ENCODE data around the gene ABHD12.

ABHD12 gene

DNA sequence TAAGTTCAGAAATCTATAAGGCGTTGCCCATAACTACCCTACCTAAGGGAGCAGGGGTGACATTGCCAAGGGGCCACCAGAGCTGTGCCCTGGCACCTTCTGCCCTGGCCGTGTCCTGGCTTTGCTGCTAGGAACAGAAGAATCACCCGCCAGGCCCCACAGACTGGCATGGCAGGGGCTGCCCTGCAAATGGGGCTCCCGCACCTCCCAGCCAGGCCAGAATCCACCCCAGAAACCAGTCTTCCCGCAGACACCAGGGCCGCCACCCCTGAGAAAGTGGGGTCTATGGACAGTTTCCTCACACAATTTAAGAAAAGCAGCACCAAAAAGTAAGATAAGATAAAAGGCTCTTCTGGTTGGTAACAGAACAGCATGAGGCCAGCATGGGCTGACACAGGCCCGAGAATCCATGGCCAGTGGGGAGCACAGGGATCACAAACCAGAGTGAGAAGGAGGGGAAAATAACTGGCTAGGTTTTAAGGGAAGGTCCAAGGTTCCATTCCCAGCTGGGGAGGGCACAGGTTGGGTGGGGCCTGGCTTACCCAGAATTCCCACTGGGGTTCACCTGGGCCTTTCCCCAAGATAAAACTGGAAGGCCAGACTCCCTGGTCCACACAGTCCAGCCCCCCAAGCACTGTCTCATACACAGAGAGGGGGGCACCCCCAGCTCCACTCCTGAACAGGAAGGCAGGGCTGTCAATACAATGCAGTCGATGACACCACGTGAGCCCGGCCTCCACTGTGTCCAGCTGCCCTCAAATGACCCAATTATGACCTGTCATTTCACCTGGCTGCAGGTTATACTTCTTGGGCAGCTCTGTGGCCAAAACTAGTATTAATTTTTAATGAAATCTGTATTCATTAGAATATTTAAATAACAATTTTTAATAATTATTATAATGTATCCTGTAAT lies 83.4 kb downstream of the ABHD12 start:
- DNase-seq (ENCODE audit: low spot score), result no peak

DNA sequence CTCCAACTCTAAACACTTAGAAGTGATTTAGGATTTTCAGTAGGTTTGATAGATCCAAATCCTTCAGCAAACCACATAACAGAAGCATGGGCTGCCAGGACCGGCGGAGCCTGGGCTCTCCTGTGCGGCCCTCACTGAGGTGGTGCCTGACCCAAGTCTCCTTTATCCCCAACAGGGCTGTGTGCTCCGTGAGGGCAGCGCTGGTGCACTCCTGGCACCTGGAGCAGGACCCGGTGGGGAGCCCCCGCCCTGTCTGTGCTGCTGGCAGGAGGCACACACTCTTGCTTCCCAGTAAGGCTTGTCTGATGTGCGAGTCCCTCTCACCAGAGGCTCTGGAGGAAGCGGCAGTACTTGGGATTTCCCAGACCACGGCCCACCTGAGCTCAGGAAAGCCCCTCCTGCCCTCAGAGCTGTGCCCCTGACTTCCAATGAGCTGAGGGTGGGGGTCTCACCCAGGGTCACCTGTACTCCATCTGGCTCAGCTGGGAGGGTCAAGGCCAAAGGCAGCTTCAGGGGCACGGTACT lies 86.5 kb downstream of the ABHD12 start:
- no peak for DNase-seq (ENCODE audit: low spot score)

DNA sequence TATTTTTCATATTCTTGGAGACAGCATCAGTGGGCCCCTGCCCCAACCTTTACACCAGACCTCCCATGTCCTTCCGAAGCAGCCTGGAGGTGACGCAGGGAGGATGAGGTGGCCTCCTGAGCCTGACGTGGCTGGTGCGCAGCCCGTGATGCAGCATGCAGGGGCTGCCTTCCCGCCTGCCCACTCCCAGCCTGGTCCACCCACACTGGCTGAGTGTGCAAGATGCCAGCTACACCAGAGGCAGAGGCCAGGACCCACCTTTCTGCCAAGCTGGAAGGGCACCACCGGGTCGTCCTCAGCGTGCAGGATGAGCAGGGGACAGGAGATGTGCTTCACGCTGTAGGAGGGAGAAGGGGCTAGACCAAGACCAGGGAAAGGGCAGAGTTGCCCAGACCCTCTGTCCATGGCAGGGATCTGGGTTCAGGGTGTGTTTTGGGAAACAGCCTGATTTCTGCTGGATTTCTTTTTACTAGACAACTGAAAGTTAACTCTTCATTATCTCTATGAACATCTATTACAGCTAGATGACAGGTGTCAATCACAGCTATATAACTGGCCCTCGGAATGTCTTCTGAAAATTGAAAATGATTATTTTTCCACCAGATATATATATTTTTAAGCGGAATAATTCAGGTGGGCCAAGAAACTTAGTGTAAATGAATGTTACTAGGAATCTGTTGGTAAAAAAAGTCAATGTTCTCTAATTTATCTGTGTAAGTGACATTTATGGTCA lies 87.2 kb downstream of the ABHD12 start:
- no peak for DNase-seq (ENCODE audit: low spot score)

DNA sequence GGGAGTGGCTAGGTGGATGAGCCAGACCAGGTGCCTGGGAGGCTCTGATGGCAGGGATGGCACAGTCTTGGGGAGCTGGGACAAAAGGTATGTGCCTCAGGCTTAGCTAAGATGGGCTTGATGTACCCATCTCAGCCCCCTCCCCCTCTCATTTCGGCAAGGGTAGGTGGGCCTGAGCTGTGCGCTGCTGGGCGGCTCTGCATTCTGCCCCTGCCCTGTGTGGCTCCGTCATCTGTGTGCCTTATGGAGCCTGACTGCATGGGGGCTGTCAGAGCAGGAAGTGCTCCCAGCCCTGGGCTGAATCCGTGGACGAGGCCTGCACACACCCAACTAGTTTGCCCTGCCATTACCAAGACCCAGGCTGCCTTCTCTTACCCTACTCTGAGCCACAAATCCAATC lies 88.0 kb downstream of the ABHD12 start:
- DNase-seq (ENCODE audit: low spot score), result no peak

DNA sequence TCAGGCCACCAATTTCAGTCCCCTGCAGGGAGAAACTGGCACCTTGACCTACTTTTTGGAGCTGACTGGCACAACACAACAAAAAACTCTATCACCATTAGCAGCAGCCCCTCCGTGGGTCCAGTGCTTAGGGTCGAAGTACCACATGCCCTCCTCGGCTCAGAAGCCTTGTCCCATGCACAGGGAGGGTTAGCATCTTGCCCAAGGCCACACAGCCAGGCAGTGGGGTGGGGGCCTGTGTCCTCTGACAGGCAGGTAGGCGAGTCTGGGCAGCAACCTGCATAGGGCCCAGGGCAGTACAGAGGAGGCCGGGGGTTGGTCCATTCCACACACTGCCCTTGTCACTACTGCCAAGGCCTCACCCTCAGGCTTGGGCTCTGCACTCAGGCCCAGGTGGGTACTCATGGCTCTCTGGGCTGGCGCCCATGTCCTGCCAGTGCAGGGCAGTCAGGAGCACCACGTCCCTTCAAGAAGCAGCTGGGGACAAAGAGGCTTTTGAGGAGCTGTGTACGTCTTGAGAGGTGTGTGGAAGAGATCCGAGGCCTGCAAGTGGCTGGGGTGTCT lies 89.2 kb downstream of the ABHD12 start:
- DNase-seq (ENCODE audit: low spot score), result no peak

DNA sequence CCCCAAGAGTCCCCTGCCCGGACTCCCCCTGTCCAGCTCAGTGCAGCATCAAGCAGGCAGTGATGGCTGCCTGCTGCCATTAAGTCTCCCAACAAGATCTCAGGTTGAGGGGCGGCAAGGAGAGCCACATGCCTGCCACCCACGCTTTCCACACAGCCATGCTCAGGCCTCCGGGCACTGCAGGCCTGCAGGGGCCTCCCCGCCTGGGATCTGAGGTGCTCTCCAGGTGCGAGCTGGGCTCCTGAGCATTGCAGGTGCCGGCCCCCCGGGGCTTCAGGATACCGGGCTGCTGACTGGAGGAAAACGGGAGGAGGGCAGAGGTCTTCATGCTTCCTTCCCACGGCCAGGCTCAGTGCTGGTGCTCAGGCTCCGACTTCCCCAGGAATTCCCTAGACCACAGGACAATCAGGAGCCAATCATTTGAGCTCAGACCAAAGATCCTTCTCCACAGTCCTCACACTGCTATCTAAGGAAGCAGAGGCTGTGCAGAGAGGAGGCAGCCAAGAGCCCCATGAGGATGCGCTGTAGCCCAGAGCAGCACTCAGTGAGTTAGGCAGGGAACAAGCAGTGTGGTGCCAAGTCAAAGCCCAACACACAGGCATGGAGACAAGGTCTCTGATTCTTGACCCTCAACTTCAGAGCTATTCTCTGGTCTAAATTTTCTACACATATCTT lies 90.0 kb downstream of the ABHD12 start:
- no peak for DNase-seq (ENCODE audit: low spot score)

DNA sequence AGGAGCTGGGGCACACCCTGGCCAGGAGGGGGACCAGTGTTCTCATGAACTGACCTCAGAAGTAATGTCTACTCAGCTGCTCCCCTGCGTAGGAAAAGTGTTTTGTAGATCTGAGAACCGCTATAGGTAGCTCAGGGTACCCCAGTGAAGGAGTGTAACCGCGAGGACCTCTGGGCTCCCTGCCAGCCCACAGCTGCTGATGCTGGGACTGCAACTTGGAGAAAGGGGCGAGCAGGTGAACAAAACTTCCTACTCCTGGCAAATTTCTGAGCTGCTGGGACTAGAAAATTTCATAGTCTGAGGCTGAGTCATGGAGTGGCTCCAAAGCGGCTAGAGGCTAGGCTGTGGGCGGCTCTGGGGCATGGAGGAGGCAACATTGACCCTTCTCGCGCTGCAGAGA lies 90.8 kb downstream of the ABHD12 start:
- no peak for DNase-seq (ENCODE audit: low spot score)

DNA sequence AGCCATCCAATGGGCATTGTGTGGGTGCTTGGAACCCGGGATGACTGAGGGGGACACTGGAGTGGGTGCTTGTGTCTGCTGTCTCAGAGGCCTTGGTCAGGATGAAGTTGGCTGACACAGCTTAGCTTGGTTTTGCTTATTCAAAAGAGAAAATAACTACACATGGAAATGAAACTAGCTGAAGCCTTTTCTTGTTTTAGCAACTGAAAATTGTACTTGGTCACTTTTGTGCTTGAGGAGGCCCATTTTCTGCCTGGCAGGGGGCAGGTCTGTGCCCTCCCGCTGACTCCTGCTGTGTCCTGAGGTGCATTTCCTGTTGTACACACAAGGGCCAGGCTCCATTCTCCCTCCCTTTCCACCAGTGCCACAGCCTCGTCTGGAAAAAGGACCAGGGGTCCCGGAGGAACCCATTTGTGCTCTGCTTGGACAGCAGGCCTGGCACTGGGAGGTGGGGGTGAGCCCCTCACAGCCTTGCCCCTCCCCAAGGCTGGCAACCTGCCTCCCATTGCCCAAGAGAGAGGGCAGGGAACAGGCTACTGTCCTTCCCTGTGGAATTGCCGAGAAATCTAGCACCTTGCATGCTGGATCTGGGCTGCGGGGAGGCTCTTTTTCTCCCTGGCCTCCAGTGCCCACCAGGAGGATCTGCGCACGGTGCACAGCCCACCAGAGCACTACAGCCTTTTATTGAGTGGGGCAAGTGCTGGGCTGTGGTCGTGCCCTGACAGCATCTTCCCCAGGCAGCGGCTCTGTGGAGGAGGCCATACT lies 93.3 kb downstream of the ABHD12 start:
- DNase-seq (ENCODE audit: low spot score), result no peak

DNA sequence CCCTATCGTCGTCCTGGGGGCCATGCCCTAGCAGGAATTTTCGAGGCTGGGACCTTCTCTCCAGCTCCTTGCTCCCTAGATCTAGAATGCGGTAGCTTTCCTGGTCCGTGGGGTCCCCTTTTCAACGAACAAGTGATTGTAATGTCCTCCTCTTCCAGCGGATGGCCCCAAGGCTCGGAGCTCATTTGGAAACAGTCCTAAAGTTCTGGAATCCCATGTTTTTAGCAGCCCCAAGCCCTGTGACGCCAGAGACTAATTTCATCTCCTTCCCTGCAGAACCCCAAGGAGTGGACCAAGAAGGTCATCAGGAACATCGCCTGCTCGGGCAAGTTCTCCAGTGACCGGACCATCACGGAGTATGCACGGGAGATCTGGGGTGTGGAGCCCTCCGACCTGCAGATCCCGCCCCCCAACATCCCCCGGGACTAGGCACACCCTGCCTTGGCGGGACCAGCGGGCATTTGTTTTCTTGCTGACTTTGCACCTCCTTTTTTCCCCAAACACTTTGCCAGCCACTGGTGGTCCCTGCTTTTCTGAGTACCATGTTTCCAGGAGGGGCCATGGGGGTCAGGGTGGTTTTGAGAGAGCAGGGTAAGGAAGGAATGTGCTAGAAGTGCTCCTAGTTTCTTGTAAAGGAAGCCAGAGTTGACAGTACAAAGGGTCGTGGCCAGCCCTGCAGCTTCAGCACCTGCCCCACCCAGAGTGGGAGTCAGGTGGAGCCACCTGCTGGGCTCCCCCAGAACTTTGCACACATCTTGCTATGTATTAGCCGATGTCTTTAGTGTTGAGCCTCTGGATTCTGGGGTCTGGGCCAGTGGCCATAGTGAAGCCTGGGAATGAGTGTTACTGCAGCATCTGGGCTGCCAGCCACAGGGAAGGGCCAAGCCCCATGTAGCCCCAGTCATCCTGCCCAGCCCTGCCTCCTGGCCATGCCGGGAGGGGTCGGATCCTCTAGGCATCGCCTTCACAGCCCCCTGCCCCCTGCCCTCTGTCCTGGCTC lies 94.2 kb downstream of the ABHD12 start:
- no peak for DNase-seq (ENCODE audit: low spot score)

DNA sequence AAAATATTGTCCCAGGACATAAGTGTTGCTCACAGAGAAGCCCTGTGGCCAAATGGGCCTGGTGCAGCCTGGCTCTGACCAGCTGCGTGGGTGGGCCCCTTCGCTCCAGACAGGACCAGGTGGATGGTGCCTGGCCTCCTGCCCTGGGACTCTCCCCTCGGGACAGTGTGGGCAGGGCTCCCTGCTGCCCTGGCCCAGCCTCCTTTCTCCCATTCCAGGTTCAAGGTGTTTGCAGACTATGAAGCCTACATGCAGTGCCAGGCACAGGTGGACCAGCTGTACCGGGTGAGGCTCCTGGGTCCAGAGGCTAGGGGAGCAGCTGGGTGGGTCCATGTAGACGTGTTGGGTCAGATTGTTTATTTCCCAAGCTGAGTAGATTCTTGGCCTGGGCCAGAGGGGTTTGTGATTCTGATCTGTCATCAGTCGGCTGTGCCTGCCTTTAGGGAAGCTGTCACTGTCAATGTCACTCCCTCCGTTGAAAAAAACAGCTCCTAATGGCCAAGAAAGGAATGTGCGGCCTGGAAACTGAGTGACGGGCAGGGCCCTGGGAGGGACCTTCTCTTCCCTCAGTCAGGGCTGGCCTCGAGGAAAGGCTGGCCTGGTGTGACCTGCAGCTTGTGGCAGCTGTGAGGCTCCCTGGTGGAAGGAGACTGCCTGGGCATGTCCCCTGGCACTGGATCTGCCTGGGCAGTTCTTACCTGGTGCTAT lies 95.1 kb downstream of the ABHD12 start:
- DNase-seq (ENCODE audit: low spot score), result no peak

DNA sequence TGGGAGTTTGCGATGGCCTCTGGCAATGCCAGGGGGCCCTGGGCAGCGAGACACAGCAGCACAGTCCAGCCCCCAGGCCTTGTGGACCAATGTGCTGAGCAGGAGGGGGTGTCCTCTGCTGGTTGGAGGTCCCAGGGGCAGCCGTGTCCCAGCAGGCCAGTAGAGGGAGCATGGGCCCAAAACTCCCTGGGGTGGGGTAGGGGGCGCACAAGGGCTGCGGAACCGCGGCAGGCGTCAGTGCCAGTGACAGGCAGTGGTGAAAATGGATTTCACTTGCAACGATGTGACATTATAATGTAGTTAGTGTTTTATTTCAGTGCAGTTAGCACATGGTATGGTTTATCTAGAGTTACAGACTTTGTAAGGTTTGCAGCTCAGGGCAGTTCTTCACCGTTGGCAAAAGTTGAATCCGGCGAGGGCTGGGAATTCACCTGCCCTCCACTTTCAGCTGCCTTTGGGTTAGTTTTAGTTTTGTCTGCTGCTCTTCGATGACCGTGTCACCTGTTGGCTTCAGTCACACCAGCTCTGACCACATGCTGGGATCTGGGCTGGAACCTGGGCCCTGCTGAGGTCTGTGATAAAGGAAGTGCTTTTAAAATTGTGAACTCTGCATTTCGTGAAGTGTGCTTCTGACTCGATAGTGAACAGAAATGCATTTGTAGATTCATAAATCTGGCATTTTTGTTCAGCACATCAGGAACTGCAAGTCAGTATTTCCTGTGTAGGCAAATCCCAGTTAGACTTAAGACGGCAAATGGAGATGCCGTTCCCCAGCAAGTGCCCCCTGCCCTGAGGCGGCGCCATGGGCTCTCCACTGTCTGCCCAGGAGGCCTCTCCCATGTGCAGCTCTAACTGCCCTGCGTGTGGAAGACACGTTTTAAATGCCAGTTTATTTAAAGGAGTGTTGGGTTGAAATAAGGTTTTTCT lies 95.9 kb downstream of the ABHD12 start:
- peak; percentile 84 for DNase-seq (ENCODE audit: low spot score)

DNA sequence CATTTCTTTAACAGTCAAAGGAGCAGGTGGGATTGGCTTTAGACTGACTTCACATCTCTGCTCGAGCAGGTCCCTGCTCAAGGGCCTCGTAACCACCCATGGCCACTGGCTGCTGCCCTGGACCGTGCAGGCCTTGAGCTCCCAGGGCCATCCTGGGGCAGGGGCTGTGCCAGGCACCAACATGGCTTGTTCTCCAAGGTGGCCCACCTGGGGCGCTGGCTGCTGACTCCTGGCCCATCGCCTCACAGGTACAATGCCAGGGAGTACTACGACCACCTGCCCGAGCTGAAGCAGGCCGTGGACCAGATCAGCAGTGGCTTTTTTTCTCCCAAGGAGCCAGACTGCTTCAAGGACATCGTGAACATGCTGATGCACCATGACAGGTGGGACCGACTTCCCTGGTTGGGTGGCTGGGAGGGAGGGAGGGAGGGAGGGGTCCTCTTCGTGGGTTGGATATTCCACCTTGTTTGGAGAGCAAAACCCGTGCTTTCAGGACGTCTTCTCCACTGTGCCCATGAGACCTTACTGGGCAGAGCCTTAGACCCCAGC lies 96.7 kb downstream of the ABHD12 start:
- no peak for DNase-seq (ENCODE audit: low spot score)

DNA sequence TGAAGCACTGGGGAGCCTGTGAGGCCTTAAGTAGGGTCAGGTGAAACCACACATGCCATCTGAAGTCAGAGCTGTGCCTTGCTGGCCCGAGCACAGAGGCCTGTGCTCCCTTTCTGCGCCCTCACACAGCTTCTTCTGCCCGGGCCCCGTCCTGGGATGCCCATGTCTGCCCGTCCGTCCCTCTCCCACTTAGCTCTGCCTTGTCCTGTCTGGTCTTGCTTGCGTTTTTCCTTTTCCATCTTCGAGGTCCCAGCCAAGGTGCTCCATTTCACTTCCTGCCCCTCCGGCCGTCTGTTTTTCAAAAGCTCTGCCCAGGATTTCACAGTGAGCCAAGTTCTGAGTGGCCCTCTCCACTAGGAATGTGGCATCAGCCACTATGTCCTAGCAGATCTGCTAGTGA lies 97.1 kb downstream of the ABHD12 start:
- no peak for DNase-seq (ENCODE audit: low spot score)

DNA sequence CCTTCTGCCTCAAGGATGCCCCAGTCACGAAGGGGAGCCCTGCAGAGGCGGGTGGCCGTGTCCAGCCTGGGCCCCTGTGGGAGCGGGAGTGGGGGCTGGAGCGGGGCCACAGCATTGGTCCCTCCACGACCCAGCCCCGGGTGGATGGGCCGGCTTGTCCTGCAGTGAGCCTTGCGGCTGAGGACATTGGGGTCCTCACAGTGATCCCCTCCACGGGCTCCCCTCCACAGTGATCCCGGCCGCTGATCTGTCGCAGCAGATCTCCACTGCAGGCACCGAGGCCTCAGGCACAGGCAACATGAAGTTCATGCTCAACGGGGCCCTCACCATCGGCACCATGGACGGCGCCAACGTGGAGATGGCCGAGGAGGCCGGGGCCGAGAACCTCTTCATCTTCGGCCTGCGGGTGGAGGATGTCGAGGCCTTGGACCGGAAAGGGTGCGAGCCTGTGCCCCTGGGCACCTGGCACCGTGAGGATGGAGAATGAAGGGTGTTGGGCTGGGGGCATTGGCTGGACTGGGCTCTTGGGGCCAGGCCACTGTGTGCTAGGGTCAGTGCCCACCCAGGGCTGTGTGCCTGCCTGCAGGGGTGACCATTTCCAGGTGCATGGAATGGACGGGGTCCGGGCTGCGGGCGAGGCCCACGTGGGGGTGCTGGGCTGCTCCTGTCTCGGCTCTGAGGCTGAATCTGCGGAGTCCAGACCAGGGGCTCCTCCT lies 98.3 kb downstream of the ABHD12 start:
- DNase-seq (ENCODE audit: low spot score), result no peak

DNA sequence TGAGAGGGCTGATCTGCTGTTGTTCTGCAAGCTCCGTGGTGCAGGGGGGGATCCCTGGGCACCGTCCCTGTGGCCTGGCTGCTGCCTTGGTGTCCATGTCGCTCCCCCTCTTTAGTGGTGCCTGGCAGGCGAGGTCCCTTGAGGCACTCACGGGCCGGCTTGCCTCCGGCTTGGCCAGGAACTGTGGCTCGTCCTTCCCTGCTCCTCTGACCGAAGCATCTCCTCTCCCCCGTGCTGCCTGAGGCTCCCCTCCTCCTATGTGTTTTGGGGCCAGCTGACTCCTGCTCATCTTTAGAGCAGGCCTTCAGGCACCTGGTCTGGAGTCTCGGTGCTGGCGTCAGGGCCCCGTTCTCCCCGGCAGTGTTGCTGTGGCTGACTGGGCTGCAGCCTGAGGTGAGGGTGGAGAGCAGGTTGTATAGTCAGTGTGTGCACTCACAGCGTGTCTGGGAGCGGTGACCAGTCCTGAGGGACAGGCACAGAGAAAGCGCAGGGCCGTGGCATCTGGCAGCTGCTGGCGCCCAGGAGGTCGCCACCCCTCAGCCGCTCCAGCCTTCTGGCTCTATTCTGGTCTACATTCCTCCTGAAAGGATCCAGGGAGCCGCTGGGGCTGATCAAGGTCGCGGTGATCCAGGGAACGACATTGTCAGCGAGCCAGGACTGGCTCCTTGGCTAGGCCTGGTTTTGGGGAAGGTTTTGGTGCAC lies 99.1 kb downstream of the ABHD12 start:
- DNase-seq (ENCODE audit: low spot score), result no peak

DNA sequence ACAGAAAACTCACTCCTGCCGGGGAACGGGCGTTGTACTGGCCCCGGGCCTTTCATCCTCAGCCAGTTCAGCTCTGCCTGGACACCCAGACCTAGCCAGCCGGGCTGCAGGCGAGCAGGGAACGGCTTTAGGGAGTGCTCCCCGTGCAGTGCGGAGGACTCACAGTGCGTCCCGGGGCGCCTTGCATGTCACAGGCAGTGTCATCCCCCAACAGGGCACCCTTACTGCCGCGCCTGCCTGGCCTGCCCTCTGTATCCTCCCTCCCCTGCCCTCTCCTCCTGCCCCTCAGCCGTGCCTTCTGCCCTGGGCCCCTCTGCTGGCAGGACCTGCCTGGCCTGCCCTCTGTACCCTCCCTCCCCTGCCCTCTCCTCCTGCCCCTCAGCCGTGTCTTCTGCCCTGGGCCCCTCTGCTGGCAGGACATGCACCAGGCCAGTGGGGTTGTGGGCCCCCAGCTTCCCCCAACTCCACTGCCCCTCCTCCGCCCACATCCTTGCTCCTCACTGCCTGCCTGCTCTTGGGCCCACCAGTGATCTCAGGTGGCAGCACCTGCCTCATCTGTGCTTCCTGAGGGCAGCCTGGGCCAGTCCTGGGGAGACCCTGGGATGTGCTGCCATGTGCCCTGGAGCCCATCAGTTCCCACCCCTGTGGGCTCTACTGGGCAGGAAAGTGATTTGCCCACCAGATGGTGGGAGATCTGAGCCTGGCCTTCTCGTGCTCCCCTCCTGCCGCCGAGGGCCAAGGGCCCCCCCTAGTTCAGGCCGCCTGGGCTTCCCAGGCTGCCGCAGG lies 99.8 kb downstream of the ABHD12 start:
- DNase-seq (ENCODE audit: low spot score), result no peak

Data from ecto neural progenitor cell (in vitro differentiated cells).